H1 (cell line): ENCODE data around the gene KRT4. TPM values are rescaled to one million over a fixed set of nuclear protein-coding genes. Genes with fewer than 3 reads are reported as not detected.

ENCODE experiments used
- CTCF ChIA-PET: fragments of 300-600 bp; sonication (Branson Sonifier 250); formaldehyde crosslinking; loops from one replicate; lab custom pipeline; 2021; ENCODE audit not compliant: partially characterized antibody; lab: Charles Lee
- POLR2A ChIA-PET: fragments of 300-600 bp; sonication (Branson Sonifier 250); formaldehyde crosslinking; loops from one replicate; lab custom pipeline; 2021; ENCODE audit warnings: inconsistent platforms; ENCODE audit not compliant: partially characterized antibody; lab: Charles Lee
- DNase-seq, 2 experiments: peaks; one replicate each; pipeline versions ENCODE4 v3.0.0 to v3.0.0-alpha.2; 2010 to 2022; ENCODE audit warnings: low spot score in 2 of 2, low read depth in 1 of 2, mixed read lengths in 1 of 2
- FAIRE-seq: peaks from 2 replicates; lab custom pipeline; 2011; peaks lifted over from hg19 to GRCh38; lab: Jason Lieb, UNC
- H2AFZ ChIP-seq: 2 replicates; pipeline ENCODE4 v1.8.1; 2012; ENCODE audit warnings: low read length, inconsistent platforms
- H2AK5ac ChIP-seq: 2 replicates; pipeline ENCODE4 v1.6.1; 2013; ENCODE audit warnings: low read depth, low read length
- H2BK120ac ChIP-seq: replicated peaks from 2 replicates; pipeline ENCODE3; 2013; ENCODE audit warnings: low read depth, low read length, inconsistent platforms
- H2BK12ac ChIP-seq: 2 replicates; pipeline ENCODE4 v1.6.1; 2013; ENCODE audit warnings: low read depth, low read length
- H2BK15ac ChIP-seq: 2 replicates; pipeline ENCODE4 v1.6.1; 2013; ENCODE audit warnings: low read length
- H2BK20ac ChIP-seq: 2 replicates; pipeline ENCODE4 v1.6.1; 2013; ENCODE audit warnings: low read length
- H2BK5ac ChIP-seq: 2 replicates; pipeline ENCODE4 v1.6.1; 2013; ENCODE audit warnings: low read depth, low read length
- H3K14ac ChIP-seq: 2 replicates; pipeline ENCODE4 v1.6.1; 2013; ENCODE audit warnings: inconsistent platforms; ENCODE audit not compliant: insufficient read length
- H3K18ac ChIP-seq: 2 replicates; pipeline ENCODE4 v1.6.1; 2013; ENCODE audit warnings: low read length; ENCODE audit errors: extremely low read depth
- H3K23ac ChIP-seq: 2 replicates; pipeline ENCODE4 v1.6.1; 2013; ENCODE audit warnings: inconsistent platforms; ENCODE audit not compliant: insufficient read length
- H3K23me2 ChIP-seq: 2 replicates; pipeline ENCODE4 v1.6.1; 2013; ENCODE audit warnings: low read depth, low read length
- H3K27ac ChIP-seq: 2 replicates; pipeline ENCODE4 v1.6.1; 2011; ENCODE audit warnings: low read depth, low read length, inconsistent platforms
- H3K27me3 ChIP-seq, 4 experiments: replicated peaks in 1 of 4; 1 replicate in 1 of 4; 2 replicates in 3 of 4; pipeline versions ENCODE4 v1.6.1 to v1.8.1; 2011 to 2013; ENCODE audit warnings: low read length in 3 of 4, mild to moderate bottlenecking in 3 of 4, inconsistent platforms in 2 of 4, mixed read lengths in 2 of 4, moderate library complexity in 1 of 4; ENCODE audit not compliant: control insufficient read depth in 3 of 4, insufficient read depth in 3 of 4; ENCODE audit errors: extremely low read depth in 1 of 4
- H3K36me3 ChIP-seq, 4 experiments: 2 replicates each; pipeline versions ENCODE4 v1.6.1 to v1.8.1; 2011 to 2013; ENCODE audit warnings: mild to moderate bottlenecking in 4 of 4, low read length in 3 of 4, moderate library complexity in 2 of 4, control low read depth in 1 of 4, inconsistent platforms in 1 of 4; ENCODE audit not compliant: insufficient read depth in 4 of 4, control insufficient read depth in 2 of 4
- H3K4ac ChIP-seq: replicated peaks from 2 replicates; pipeline ENCODE3; 2013; ENCODE audit warnings: low read length, low read depth, mixed read lengths, inconsistent platforms; ENCODE audit not compliant: insufficient read length
- H3K4me1 ChIP-seq, 4 experiments: replicated peaks in 1 of 4; 1 replicate in 1 of 4; 2 replicates in 3 of 4; pipeline versions ENCODE4 v1.6.1 to v1.8.1; 2011 to 2013; ENCODE audit warnings: low read length in 3 of 4, inconsistent platforms in 2 of 4, mixed read lengths in 1 of 4; ENCODE audit not compliant: insufficient read depth in 4 of 4, control insufficient read depth in 3 of 4
- H3K4me2 ChIP-seq, 2 experiments: 2 replicates each; pipeline versions ENCODE4 v1.6.1 to v1.8.1; 2011 to 2013; ENCODE audit warnings: low read depth in 2 of 2, low read length in 2 of 2, control low read depth in 1 of 2, inconsistent platforms in 1 of 2, mild to moderate bottlenecking in 1 of 2; ENCODE audit not compliant: insufficient read depth in 1 of 2
- H3K4me3 ChIP-seq, 4 experiments: fragments of 200-600, 300-600 bp in 1 of 4; sonication (generic), shearing (Covaris generic), sonication (Bioruptor Twin) in 1 of 4; 2 replicates each; pipeline versions ENCODE4 v1.5.1 to v1.8.1; 2011 to 2016; ENCODE audit warnings: low read length in 4 of 4, low read depth in 3 of 4, control low read depth in 2 of 4, inconsistent platforms in 2 of 4, mild to moderate bottlenecking in 2 of 4, mixed read lengths in 1 of 4, moderate library complexity in 1 of 4; ENCODE audit not compliant: insufficient read depth in 2 of 4; ENCODE audit errors: extremely low read depth in 1 of 4
- H3K56ac ChIP-seq: replicated peaks from 2 replicates; pipeline ENCODE3; 2013; ENCODE audit warnings: low read depth, mild to moderate bottlenecking, mixed read lengths, low read length, inconsistent platforms; ENCODE audit not compliant: insufficient read length
- H3K79me1 ChIP-seq: 2 replicates; pipeline ENCODE4 v1.6.1; 2013; ENCODE audit warnings: low read depth, low read length, control low read depth
- H3K79me2 ChIP-seq, 2 experiments: 2 replicates each; pipeline versions ENCODE4 v1.6.1 to v1.8.1; 2012 to 2013; ENCODE audit warnings: low read length in 2 of 2, mild to moderate bottlenecking in 2 of 2, inconsistent platforms in 1 of 2; ENCODE audit not compliant: insufficient read depth in 2 of 2, control insufficient read depth in 1 of 2
- H3K9ac ChIP-seq, 4 experiments: replicated peaks in 1 of 4; 1 replicate in 1 of 4; 2 replicates in 3 of 4; pipeline versions ENCODE4 v1.6.1 to v1.8.1; 2011 to 2013; ENCODE audit warnings: low read depth in 3 of 4, low read length in 3 of 4, control low read depth in 2 of 4, mild to moderate bottlenecking in 2 of 4, moderate library complexity in 2 of 4, inconsistent platforms in 1 of 4; ENCODE audit errors: extremely low read depth in 1 of 4
- H3K9me3 ChIP-seq, 2 experiments: 2 replicates each; pipeline versions ENCODE4 v1.6.1 to v1.8.1; 2012 to 2013; ENCODE audit warnings: mild to moderate bottlenecking in 2 of 2, moderate library complexity in 2 of 2, control low read depth in 1 of 2, inconsistent platforms in 1 of 2, low read depth in 1 of 2, low read length in 1 of 2, mixed read lengths in 1 of 2; ENCODE audit not compliant: insufficient read depth in 2 of 2
- H4K20me1 ChIP-seq, 2 experiments: replicated peaks in 1 of 2; 2 replicates each; pipeline versions ENCODE3 to v1.8.1; 2011 to 2013; ENCODE audit warnings: inconsistent platforms in 2 of 2, low read length in 2 of 2, mild to moderate bottlenecking in 1 of 2; ENCODE audit not compliant: insufficient read depth in 2 of 2, control insufficient read depth in 1 of 2
- H4K5ac ChIP-seq: 2 replicates; pipeline ENCODE4 v1.6.1; 2013; ENCODE audit warnings: low read length, low read depth, mixed read lengths, inconsistent platforms; ENCODE audit not compliant: insufficient read length
- H4K8ac ChIP-seq: 2 replicates; pipeline ENCODE4 v1.8.0; 2013; ENCODE audit warnings: mild to moderate bottlenecking, moderate library complexity, low read length, inconsistent platforms; ENCODE audit not compliant: insufficient read depth; ENCODE audit errors: extremely low read depth
- H4K91ac ChIP-seq: replicated peaks from 2 replicates; pipeline ENCODE3; 2013; ENCODE audit warnings: low read length, mixed read lengths, inconsistent platforms; ENCODE audit not compliant: insufficient read length
- FOSL1 ChIP-seq: IDR thresholded peaks from 2 replicates; pipeline ENCODE4 v1.6.1; 2011; ENCODE audit warnings: mild to moderate bottlenecking, low read depth, low read length, moderate library complexity; ENCODE audit not compliant: insufficient read depth
- JUN ChIP-seq: IDR thresholded peaks from 2 replicates; pipeline ENCODE4 v1.6.1; 2011; ENCODE audit warnings: low read depth, mild to moderate bottlenecking, improper control_type of control experiment, low read length
- KDM1A ChIP-seq: fragments of 200-600, 300-600 bp; sonication (generic); IDR thresholded peaks from 2 replicates; pipeline ENCODE4 v1.7.1; 2016; ENCODE audit warnings: mild to moderate bottlenecking, low read length, borderline replicate concordance
- NRF1 ChIP-seq: IDR thresholded peaks from 2 replicates; pipeline ENCODE4 v1.6.1; 2011; ENCODE audit warnings: mild to moderate bottlenecking, low read depth, low read length, improper control_type of control experiment
- POLR2AphosphoS5 ChIP-seq: IDR thresholded peaks from 2 replicates; pipeline ENCODE4 v1.6.1; 2011; ENCODE audit warnings: low read depth, low read length
- SRF ChIP-seq: IDR thresholded peaks from 2 replicates; pipeline ENCODE4 v1.6.1; 2011; ENCODE audit warnings: mild to moderate bottlenecking, low read depth, low read length, moderate library complexity
- WGBS, 2 experiments: shearing (Covaris generic) in 1 of 2; methylation state at CpG; one replicate each; pipeline versions ENCODE4 v1.1.6 to v1.1.7; 2013 to 2015; ENCODE audit warnings: low lambda C conversion rate in 2 of 2, mixed read lengths in 2 of 2, inconsistent platforms in 1 of 2, low coverage in 1 of 2, missing lambda C conversion rate in 1 of 2; ENCODE audit not compliant: insufficient replicate concordance in 2 of 2, insufficient coverage in 1 of 2, insufficient read length in 1 of 2; ENCODE audit errors: extremely low coverage in 1 of 2, missing lambda C conversion rate in 1 of 2; 5-methylcytosine and 5-hydroxymethylcytosine counted together
- polyA plus RNA-seq, 7 experiments: library from polyadenylated mRNA; depleted of rRNA in 3 of 7; stranded (reverse) in 5 of 7; unstranded in 2 of 7; fragments of >200 nt in 5 of 7; fragments of 200-250 nt in 2 of 7; gene quantifications; 1 replicate in 5 of 7; 2 replicates in 1 of 7; 4 replicates in 1 of 7; pipeline versions ENCODE4 v1.2.1 to v1.2.3, GENCODE V29; 2011 to 2013; ENCODE audit warnings: missing spikeins in 2 of 7, mixed read lengths in 2 of 7
- total RNA-seq: library from RNA; stranded (reverse); fragmentation: NEBNext Ultra II Directional; extraction: Animal tissue kit (Norgen Biotek cat#: 25700); gene quantifications from 2 replicates; pipeline ENCODE4 v1.2.1, GENCODE V29; 2021

Gene KRT4
- total and polyA plus RNA-seq, 2 of the 8 experiments (the other 6 are each of a cell fraction or from before 2014, with no cell fraction given): not detected

GRCh38 chr12:52800259-52800917 lies 13.5 kb downstream of the KRT4 start:
- 69% methylated on average over 1 of the region's 1 CpG; no CpG with 5 or more reads in 1 of the 2 experiments for WGBS, 2 experiments
- CTCF ChIA-PET: interaction anchor here (0.5 to 3.3 kb wide), 8 partner anchors 9 to 545 kb away, joined by 3 to 20 read pairs (median 3); partner anchors contain the start of gene KRT4
- peak overlapping the region in 1 of 2 experiments; percentile 34; a peak in 1 of 4 replicates for H3K4me2 ChIP-seq

More at GRCh38 chr12:52800259-52800917, 13.5 kb downstream of the KRT4 start:
- H2BK12ac ChIP-seq: no peak overlapping the region
- no peaks in the 10 kb centered on the region; a peak in 1 of 4 replicates for H3K9me3 ChIP-seq
- H2BK120ac ChIP-seq: no peak overlapping the region
- H3K79me1 ChIP-seq: no peaks in the 10 kb centered on the region
- no peaks in the 10 kb centered on the region for H3K36me3 ChIP-seq
- H3K18ac ChIP-seq: no peak overlapping the region
- H4K20me1 ChIP-seq: no peaks in the 10 kb centered on the region
- H3K14ac ChIP-seq: no peak overlapping the region
- H3K79me2 ChIP-seq: no peaks in the 10 kb centered on the region
- no peak overlapping the region for H2AFZ ChIP-seq
- H3K4ac ChIP-seq: no peak overlapping the region
- H3K23ac ChIP-seq: no peak overlapping the region
- no peak overlapping the region for H3K4me3 ChIP-seq
- FAIRE-seq: no peak
- H3K27me3 ChIP-seq: no peaks in the 10 kb centered on the region
- no peak overlapping the region for H3K56ac ChIP-seq
- POLR2A ChIA-PET: no interaction called here
- no peak overlapping the region for H4K91ac ChIP-seq
- no peak for TF ChIP-seq NRF1
- TF ChIP-seq POLR2AphosphoS5: no peak
- no peak for TF ChIP-seq KDM1A
- TF ChIP-seq FOSL1: no peak
- no peak for TF ChIP-seq JUN
- no peak for TF ChIP-seq SRF
- peaks cover 0 to 14% (median 5%) of the 10 kb centered on the region in 4 experiments; a peak in 6 of 7 replicates for H3K4me1 ChIP-seq
- H3K9ac ChIP-seq: no peak overlapping the region
- peaks cover 2% of the 10 kb centered on the region; the same call in 1 of the 2 replicates for H3K23me2 ChIP-seq
- no peak overlapping the region for H3K27ac ChIP-seq
- no peak overlapping the region for H4K5ac ChIP-seq
- DNase-seq: no peak
- no peak overlapping the region; the same call in 1 of the 2 replicates for H2BK5ac ChIP-seq
- H4K8ac ChIP-seq: no peak overlapping the region
- no peak overlapping the region for H2BK15ac ChIP-seq
- H2BK20ac ChIP-seq: 0 out of 2 replicates have a peak overlapping the region, but pooled peaks have one; percentile 18
- H2AK5ac ChIP-seq: no peak overlapping the region
